Measurements from ENCODE around the gene NECTIN1.

GRCh38 chr11:119629085-119629484 lies 99.9 kb downstream of the NECTIN1 start:
- no peak for TF ChIP-seq CTCF (IDR thresholded peaks at IDR 0.05)
- no peak for TF ChIP-seq EZH2 (IDR thresholded peaks at IDR 0.05)
- no peak for TF ChIP-seq EZH2phosphoT487 (IDR thresholded peaks at IDR 0.05)

Measured in neural progenitor cell (in vitro differentiated cells).